Measurements from ENCODE around the gene CHRNA5.
"Not testable (repeated sequence)": the region's sequence is repeated elsewhere in the genome, so short reads cannot be mapped to it uniquely, and the experiment has no call there.

CHRNA5 gene

GRCh38 chr15:78565097-78565950 lies at the start of gene CHRNA5:
TSS of gene CHRNA5 (plus strand) at chr15:78565520. CDS start at chr15:78565720, 200 bp downstream.
- Mint-ChIP-seq H3K27me3 (peaks cover 32% of the 10 kb centered on the region), H3K36me3 (ENCODE audit: low read depth) (no peaks in the 10 kb centered on the region), H3K4me3 (peak within 1 kb of the TSS; percentile 84), H3K4me1 (ENCODE audit: low read depth) (peaks cover 26% of the 10 kb centered on the region), H3K27ac (peak within 1 kb of the TSS; percentile 61), H3K9me3 (no peaks in the 10 kb centered on the region)
- peak; percentile 87 for DNase-seq

GRCh38 chr15:78520035-78520434 lies 45.3 kb upstream of the CHRNA5 start:
- not testable (repeated sequence) for H3K4me3 Mint-ChIP-seq; H3K4me1 Mint-ChIP-seq (ENCODE audit: low read depth); H3K27me3 Mint-ChIP-seq; H3K36me3 Mint-ChIP-seq (ENCODE audit: low read depth); H3K27ac Mint-ChIP-seq; H3K9me3 Mint-ChIP-seq; DNase-seq

- Mint-ChIP-seq H3K27me3 (no peaks in the 10 kb centered on the region), H3K27ac (no peak overlapping the region), H3K4me1 (ENCODE audit: low read depth) (no peaks in the 10 kb centered on the region), H3K36me3 (ENCODE audit: low read depth) (no peaks in the 10 kb centered on the region), H3K9me3 (no peaks in the 10 kb centered on the region), H3K4me3 (no peak overlapping the region)
- no peak for DNase-seq
Observed at GRCh38 chr15:78524230-78524629, 41.1 kb upstream of the CHRNA5 start.

GRCh38 chr15:78527325-78527724 lies 38.0 kb upstream of the CHRNA5 start:
- no peak overlapping the region for H3K27ac Mint-ChIP-seq
- DNase-seq = no peak
- H3K4me3 Mint-ChIP-seq = no peak overlapping the region
- H3K27me3 Mint-ChIP-seq = no peaks in the 10 kb centered on the region
- no peaks in the 10 kb centered on the region for H3K9me3 Mint-ChIP-seq
- no peaks in the 10 kb centered on the region for H3K36me3 Mint-ChIP-seq (ENCODE audit: low read depth)
- H3K4me1 Mint-ChIP-seq (ENCODE audit: low read depth) = no peaks in the 10 kb centered on the region

GRCh38 chr15:78533331-78533730 lies 32.0 kb upstream of the CHRNA5 start:
- H3K4me3 Mint-ChIP-seq = no peak overlapping the region
- DNase-seq = no peak
- no peaks in the 10 kb centered on the region for H3K36me3 Mint-ChIP-seq (ENCODE audit: low read depth)
- no peaks in the 10 kb centered on the region for H3K4me1 Mint-ChIP-seq (ENCODE audit: low read depth)
- H3K27ac Mint-ChIP-seq = no peak overlapping the region
- no peaks in the 10 kb centered on the region for H3K27me3 Mint-ChIP-seq
- H3K9me3 Mint-ChIP-seq = no peaks in the 10 kb centered on the region

- DNase-seq = no peak
- Mint-ChIP-seq H3K27me3 (no peaks in the 10 kb centered on the region), H3K4me1 (ENCODE audit: low read depth) (peaks cover 8% of the 10 kb centered on the region), H3K4me3 (no peak overlapping the region), H3K27ac (no peak overlapping the region), H3K36me3 (ENCODE audit: low read depth) (peaks cover 12% of the 10 kb centered on the region), H3K9me3 (no peaks in the 10 kb centered on the region)
Observed at GRCh38 chr15:78536134-78536533, 29.2 kb upstream of the CHRNA5 start.

GRCh38 chr15:78537266-78537905 lies 27.9 kb upstream of the CHRNA5 start:
- Mint-ChIP-seq H3K36me3 (ENCODE audit: low read depth) (peaks cover 25% of the 10 kb centered on the region), H3K9me3 (no peaks in the 10 kb centered on the region), H3K4me1 (ENCODE audit: low read depth) (peaks cover 18% of the 10 kb centered on the region), H3K27ac (no peak overlapping the region), H3K27me3 (no peaks in the 10 kb centered on the region), H3K4me3 (no peak overlapping the region)
- no peak for DNase-seq

- peaks cover 34% of the 10 kb centered on the region for H3K36me3 Mint-ChIP-seq (ENCODE audit: low read depth)
- no peaks in the 10 kb centered on the region for H3K27me3 Mint-ChIP-seq
- DNase-seq = no peak
- H3K27ac Mint-ChIP-seq = no peak overlapping the region
- no peaks in the 10 kb centered on the region for H3K9me3 Mint-ChIP-seq
- H3K4me3 Mint-ChIP-seq = no peak overlapping the region
- peaks cover 28% of the 10 kb centered on the region for H3K4me1 Mint-ChIP-seq (ENCODE audit: low read depth)
Observed at GRCh38 chr15:78538358-78538757, 27.0 kb upstream of the CHRNA5 start.

- Mint-ChIP-seq H3K4me1 (ENCODE audit: low read depth) (peaks cover 33% of the 10 kb centered on the region), H3K4me3 (peak overlapping the region; percentile 92), H3K36me3 (ENCODE audit: low read depth) (peaks cover 47% of the 10 kb centered on the region), H3K27ac (peak overlapping the region; percentile 100)
- not testable (repeated sequence) for H3K9me3 Mint-ChIP-seq, H3K27me3 Mint-ChIP-seq
- DNase-seq = peak; percentile 50
Observed at GRCh38 chr15:78539464-78540140, 25.7 kb upstream of the CHRNA5 start.

- peaks cover 54% of the 10 kb centered on the region for H3K36me3 Mint-ChIP-seq (ENCODE audit: low read depth)
- peaks cover 37% of the 10 kb centered on the region for H3K4me1 Mint-ChIP-seq (ENCODE audit: low read depth)
Observed at GRCh38 chr15:78540141-78540870, 25.0 kb upstream of the CHRNA5 start, which contains the start of gene PSMA4. TSS of gene PSMA4 (plus strand) at chr15:78540444. CDS start at chr15:78541928, 1,484 bp downstream.

GRCh38 chr15:78540871-78541743 lies 24.2 kb upstream of the CHRNA5 start:
- peak overlapping the region; percentile 100 for H3K27ac Mint-ChIP-seq
- no peaks in the 10 kb centered on the region for H3K9me3 Mint-ChIP-seq
- peaks cover 62% of the 10 kb centered on the region for H3K36me3 Mint-ChIP-seq (ENCODE audit: low read depth)
- peak overlapping the region; percentile 92 for H3K4me3 Mint-ChIP-seq
- no peaks in the 10 kb centered on the region for H3K27me3 Mint-ChIP-seq
- DNase-seq = no peak
- peaks cover 40% of the 10 kb centered on the region for H3K4me1 Mint-ChIP-seq (ENCODE audit: low read depth)

More at GRCh38 chr15:78540141-78540870, 25.0 kb upstream of the CHRNA5 start, which contains the start of gene PSMA4:
- H3K27me3 Mint-ChIP-seq = no peaks in the 10 kb centered on the region
- H3K9me3 Mint-ChIP-seq = no peaks in the 10 kb centered on the region
- peak within 1 kb of the TSS; percentile 100 for H3K27ac Mint-ChIP-seq
- DNase-seq = peak; percentile 97
- peak within 1 kb of the TSS; percentile 92 for H3K4me3 Mint-ChIP-seq

- Mint-ChIP-seq H3K4me1 (ENCODE audit: low read depth) (peaks cover 40% of the 10 kb centered on the region), H3K27ac (peak overlapping the region; percentile 100), H3K27me3 (no peaks in the 10 kb centered on the region), H3K9me3 (no peaks in the 10 kb centered on the region), H3K4me3 (peak overlapping the region; percentile 92), H3K36me3 (ENCODE audit: low read depth) (peaks cover 68% of the 10 kb centered on the region)
- DNase-seq = no peak
Observed at GRCh38 chr15:78541744-78542034, 23.6 kb upstream of the CHRNA5 start.

- Mint-ChIP-seq H3K27ac (peak overlapping the region; percentile 100), H3K4me3 (peak overlapping the region; percentile 92), H3K4me1 (ENCODE audit: low read depth) (peaks cover 40% of the 10 kb centered on the region), H3K36me3 (ENCODE audit: low read depth) (peaks cover 77% of the 10 kb centered on the region), H3K27me3 (no peaks in the 10 kb centered on the region), H3K9me3 (no peaks in the 10 kb centered on the region)
- DNase-seq = no peak
Observed at GRCh38 chr15:78542647-78543046, 22.7 kb upstream of the CHRNA5 start.

Data from activated T-cell treated with anti-CD3 and anti-CD28 coated beads, Interleukin-2, amount 50 U/mL, for 24 hours (primary cell).